GM18526 (cell line): Measurements from ENCODE around the gene IQCE.

Experiments used
- POLR2A ChIP-seq: IDR thresholded peaks from 3 replicates; pipeline ENCODE4 v1.6.1; 2011; ENCODE audit not compliant: insufficient read length; ENCODE audit errors: extremely low read depth

The IQCE gene

DNA sequence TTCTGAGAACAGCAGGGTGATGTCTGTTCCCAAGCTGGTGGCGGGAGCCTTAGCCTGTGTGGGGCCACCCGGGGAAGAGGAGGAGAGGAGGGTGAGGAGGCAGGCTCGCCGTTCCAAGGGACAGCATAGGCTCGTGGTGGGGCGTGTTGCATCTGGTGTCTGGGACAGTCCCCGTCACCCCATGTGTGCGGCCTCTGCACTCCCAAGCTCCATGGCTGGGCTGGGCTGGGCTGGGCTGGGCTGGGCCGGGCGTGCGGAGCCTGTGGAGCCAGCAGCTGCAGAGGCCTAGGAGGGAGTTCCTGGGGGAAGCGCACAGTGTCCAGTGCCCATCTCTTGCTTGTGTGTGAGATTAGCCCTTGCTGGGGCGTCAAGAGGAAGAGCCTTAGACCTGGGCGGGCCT, 52.1 kb downstream of the IQCE start:
- no peak for TF ChIP-seq POLR2A

DNA sequence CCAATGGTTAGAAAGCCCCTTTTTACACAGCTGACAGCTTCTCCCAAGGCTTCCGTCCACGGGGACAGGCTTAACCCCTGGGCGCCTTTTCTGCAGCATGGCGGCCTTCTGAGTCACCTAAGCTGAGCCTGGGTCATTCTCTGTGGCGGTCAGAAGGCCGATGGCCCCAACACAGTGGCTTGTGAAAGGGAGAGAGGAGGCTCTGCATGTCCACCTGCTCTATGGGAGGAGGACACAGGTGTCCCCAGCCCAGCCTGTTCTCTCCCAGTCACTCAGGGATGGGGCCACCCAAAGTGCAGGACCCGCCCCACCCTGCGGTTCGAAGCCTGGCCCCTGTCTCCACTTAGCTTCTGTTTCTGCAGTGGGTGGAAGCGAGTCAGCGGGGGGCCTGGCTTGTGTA, 52.6 kb downstream of the IQCE start:
- TF ChIP-seq POLR2A: no peak

DNA sequence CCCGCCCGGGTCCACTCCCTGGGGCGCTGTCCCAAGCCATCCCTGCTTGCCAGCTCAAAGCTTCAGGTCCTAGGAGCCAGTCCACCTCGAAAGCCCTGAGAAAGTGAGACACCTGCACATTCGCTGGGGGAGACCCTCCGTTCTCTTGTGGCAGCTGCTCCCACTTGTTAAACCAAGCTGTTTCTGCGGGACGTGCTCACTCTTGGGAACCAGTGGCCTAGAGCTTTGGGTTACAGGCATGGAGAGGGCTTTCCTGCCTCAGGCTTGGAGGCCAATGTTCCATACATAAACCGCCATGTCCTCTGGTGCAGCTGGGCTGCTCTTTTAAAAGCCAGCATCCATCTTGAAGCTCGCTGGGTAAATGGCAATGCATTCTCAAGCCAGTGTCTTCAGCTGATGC, 53.1 kb downstream of the IQCE start:
- TF ChIP-seq POLR2A: no peak

DNA sequence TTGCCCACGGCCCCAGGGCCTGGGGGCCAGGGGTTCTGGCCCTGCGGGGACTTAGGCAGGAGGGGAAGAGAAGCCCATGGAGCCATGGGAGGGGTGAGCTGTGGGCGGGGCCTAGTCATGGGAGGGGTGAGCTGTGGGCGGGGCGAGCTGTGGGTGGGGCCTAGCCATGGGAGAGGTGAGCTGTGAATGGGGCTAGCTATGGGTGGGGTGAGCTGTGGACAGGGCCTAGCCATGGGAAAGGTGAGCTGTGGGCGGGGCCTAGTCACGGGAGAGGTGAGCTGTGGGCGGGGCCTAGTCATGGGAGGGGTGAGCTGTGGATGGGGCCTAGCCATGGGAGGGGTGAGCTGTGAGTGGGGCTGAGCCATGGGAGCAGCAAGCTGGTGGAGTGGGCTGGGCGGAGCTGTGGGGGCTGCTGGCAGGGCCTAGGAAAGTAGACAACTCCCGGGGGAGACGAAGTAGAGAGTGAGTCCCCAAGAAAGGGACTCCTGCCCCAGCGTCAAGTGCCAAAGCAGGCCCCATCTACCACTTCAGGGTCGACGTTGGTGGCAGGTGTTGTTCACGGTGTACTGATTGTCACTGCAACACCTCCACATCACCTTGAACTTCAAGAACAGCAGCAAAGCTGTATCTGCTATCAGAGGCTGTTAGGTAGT, 53.8 kb downstream of the IQCE start:
- no peak for TF ChIP-seq POLR2A

DNA sequence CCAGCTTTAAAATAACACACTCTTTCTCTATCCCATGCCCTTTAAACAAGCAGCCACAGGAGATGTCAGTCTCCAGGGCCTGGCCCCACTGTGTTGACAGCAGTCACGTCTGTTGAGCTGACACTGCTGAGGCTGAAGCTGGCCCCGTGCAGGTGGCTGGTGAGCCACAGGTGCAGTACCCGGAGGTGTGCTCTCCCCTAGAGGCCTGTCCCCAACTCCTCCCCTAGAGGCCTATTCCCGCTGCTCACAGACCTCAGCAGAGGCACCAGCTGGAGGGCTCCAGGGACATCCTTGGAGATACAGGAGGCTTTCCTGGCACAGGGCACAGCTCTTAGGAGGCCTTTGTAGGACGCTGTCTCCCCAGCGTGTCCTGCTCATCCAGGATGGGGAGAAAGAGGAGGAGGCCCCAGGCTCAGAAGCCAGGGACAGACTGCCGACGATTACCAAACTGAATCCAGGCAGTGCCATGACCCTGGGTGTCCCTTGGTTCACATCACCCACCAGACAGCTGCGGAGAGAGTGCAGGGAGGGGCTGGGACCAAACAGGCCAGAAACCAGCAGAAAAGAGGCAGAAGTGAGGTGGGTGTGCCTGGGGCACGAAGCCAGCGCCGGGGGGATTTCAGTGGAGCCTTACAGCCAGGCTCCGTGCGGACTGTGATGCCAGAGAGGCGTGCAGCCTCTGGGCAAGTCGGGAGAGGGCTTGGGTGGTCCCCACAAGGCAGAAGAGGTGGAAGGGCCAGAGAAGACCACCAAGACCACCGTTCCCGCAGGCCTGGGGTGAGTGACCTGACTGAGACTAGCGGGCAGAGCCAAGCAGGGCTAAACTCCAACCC, 54.5 kb downstream of the IQCE start:
- TF ChIP-seq POLR2A: no peak

DNA sequence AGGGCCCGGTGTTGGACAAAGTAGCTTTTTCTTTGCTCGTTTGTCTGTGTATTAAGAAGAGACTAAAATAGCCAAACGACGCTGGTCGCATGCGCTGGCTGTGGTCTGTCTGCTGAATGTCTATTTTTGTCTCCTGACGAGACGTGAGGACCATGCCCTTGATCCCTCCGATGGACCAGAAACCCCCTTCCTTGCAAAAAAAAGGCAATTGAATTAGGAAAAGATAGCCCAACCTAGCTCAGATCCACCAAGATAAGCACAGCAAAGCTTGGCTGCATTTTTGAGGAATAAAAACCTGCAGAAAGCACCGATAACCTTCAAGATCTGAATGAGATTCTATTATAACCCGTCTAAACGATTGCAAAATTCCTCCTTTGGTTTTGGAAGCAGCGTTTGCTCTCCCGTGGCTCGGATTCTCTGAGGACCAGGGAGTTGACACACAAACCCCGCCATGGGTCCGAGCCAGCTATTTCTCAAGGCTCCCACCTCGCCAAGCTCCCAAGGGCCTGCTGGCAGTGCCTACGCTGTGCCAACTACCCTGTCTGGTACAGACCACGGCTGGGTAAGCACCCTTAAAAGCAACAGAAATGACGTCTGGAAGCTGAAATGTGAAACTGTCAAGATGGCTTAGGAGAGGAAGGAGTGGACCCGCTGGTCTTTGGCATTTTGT, 55.3 kb downstream of the IQCE start:
- no peak for TF ChIP-seq POLR2A

DNA sequence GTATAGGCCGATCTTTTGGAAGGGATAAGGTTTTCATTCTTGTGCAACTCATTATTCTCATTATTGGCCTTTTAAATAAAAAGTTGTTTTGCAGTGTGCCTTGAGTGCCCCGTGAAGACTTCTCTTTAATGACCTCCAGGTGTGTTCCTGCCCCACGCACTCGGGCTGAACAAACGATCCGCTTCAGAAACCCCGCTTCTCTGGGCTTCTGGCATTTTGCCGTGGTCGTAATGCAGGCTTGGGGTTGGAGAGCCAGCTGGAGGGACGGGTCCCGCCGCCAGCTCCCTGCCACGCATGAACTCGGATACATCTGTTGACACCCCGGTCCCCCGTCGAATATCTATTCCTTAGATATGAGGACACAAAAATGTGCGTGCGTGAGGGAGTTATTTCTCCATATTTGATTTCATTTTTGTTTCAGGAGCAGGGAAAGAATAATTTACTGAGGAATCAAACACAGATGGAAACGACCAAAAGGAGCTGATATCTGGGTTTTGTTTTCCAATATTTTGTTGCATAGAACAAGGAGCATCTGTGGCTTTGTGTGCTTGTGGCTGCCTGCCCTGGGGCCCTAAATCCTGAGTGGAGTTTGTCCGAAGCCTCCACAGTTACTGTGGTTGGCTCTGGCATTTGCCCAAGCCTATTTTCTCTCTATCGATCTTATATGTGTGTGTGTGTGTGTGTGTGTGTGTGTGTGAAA, 56.0 kb downstream of the IQCE start:
- no peak for TF ChIP-seq POLR2A

DNA sequence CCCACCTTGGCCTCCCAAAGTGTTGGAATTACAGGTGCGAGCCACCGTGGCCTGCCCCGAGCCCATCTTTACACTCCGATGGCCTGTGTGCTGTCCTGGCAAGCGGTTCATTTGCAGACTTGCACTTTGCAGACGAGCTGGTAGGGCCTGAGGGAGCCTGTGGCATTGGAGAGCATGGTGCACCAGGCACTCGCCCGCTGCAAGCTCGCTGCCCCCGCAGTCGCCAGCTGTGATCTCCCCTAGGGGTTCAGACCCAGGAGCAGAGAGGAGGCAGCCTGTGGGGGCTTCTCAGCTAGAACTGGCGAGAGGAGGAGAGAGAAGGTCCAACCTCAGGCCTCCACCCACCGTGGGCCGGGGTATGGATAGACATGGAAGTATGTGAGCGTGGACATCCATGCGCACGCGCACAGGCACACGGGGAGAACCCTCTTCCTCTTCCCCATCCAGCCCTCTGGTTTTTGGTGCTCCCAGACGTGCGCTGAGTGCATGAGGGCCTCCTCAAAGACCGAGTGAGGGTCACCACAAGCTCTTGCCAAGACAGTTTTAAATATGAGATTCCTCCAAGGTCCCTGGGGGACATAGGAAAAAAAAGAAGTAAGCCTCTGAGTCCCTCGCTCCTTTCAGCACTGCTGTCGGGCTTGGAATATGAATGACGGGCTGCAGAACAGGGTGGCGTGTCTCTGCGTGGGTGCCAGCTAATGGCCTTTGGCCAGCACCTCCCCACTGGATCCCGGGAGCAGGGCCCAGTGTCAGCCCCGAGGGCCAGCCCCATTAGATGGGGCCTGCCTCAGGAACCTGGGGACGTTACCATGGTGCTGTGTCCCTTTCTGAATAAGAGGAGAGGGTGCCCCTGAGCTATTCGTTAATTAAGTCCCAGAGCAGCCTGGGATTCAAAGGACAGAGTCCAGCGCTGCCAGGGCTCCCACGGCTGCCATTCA, 57.9 kb downstream of the IQCE start:
- no peak for TF ChIP-seq POLR2A

DNA sequence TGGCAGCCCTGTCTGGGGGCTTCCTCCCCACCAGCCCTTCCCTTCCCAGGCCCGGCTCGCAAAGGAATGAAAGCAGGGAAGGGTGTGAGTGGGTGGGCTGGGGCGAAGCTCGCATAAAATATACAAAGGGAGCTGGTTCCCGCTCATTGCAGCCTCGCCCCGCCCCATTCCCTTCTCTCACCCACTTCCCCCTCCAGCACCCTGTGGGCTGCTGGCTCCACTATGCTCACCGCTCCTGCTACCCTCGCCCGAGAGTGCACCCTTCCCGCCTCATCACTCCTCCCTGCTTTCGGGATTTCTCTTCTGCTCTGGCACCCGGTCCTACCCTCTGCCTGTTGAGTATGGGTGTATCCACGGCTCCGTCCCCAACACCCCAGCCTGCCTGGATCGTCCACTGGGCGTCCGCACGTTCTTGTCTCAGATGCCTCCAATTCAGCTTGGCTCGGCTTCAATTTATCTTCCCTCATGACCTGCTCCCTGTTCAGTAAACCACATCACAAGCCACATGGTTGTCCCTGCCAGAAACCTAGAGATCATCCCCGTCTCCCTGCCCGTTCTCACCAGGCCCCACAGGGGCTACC, 58.6 kb downstream of the IQCE start:
- TF ChIP-seq POLR2A: no peak

DNA sequence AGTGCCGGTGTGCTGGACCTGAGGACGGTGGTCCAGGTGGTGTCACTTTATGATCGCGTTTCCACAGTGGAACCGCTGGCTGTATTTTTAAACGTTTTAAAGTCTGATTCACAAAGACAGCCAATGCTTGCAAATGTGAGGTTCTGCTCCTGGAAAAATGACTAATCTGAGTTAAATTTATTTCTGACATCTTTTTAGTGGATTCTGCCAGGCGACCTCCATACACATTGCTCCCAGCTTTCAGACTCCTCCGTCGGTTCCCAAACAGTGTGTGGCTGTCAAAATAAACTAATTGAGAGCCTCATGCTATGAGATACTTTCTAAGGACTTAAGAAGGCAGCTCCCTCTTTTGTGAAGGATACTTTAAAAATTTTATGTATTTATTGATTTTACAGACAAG, 60.3 kb downstream of the IQCE start:
- no peak for TF ChIP-seq POLR2A

DNA sequence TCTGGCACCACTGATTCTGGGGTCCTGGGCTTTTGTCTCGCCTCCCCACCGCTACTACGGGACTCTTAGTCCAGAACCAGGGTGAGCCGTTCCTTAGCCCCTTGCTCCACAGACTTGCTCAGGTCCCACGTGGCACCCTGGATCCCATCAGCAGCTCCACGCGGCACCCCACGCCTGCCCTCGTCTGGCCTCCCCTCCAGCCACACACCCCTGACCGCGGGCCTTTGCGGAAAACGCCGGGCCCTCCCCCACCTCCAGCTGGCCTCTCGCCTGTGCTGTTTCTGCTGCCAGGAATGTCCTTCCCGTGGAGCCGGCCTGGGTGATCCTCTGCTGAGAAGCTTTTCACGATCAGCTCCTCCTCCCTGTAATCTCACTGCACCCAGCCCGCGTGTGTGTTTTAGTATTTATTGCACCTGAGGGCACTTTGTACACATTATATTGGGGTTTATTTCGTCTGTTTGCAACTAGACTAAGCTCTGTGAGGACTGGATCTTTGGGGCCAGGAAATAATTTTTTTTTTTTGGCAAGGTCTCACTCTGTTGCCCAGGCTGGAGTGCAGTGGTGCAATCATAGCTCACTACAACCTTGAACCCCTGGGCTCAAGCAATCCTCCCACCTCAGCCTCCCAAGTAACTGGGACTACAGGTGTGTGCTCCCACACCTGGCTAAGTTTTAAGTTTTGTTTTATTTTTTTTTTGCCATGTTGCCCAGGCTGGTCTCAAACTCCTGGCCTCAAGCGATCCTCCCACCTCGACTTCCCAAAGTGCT, 62.5 kb downstream of the IQCE start:
- no peak for TF ChIP-seq POLR2A

DNA sequence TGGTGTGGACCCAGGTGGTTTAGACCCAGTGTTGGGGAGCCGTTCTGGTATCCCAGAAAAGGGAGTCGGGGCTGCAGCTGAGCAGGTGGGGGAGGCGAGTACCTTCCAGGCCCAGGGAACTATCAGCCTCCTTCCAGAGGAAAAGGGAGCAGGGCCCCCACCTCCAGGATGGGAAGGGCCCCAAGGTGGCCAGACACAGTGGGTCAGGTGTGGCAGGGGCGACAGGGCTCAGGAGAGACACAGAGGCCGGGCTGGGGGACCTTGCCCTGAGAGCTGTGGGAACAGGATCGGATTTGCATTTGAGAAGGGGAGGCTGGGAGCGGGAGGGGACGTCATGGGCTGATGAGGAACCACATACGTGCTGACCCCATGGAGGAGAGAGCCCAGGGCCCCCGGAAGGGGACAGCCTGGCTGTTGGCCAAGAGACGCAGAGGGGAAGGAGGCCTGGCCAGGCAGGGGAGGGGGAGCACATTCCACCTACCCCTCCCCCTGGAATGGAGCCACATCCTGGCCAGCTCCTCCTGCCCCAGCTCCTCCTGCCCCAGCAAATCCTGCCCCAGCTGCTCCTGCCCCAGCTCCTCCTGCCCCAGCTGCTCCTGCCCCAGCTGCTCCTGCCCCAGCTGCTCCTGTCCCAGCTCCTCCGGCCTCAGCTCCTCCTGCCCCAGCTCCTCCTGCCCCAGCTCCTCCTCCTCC, 63.3 kb downstream of the IQCE start:
- no peak for TF ChIP-seq POLR2A
